ENCODE data around the gene SYNJ2.

SYNJ2 gene

GRCh38 chr6:157997893-157998608 lies 16.4 kb downstream of the SYNJ2 start:
- no peak overlapping the region for H3K9ac ChIP-seq
- H2AFZ ChIP-seq (ENCODE audit: low read depth), result no peak overlapping the region
- no peaks in the 10 kb centered on the region for H3K36me3 ChIP-seq (ENCODE audit: insufficient read depth)
- peaks cover 13% of the 10 kb centered on the region for H3K4me1 ChIP-seq (ENCODE audit: low read depth, poor library complexity, severe bottlenecking)
- no peak overlapping the region for H3K27ac ChIP-seq
- no peaks in the 10 kb centered on the region; the same call in 1 of the 2 replicates for H3K79me2 ChIP-seq (ENCODE audit: insufficient read depth, low read depth)
- H3K4me2 ChIP-seq, result no peak overlapping the region
- no peaks in the 10 kb centered on the region for H3K27me3 ChIP-seq (ENCODE audit: insufficient read depth, low read depth)
- no peaks in the 10 kb centered on the region for H4K20me1 ChIP-seq (ENCODE audit: insufficient read depth)
- no peak overlapping the region for H3K4me3 ChIP-seq (IDR thresholded peaks at IDR 0.05; ENCODE audit: insufficient read depth, low read depth, low read length)
- no peak for TF ChIP-seq CTCF (conservative IDR thresholded peaks at IDR 0.05; ENCODE audit: low read depth, low read length)

GRCh38 chr6:157998707-157999167 lies 17.1 kb downstream of the SYNJ2 start:
- no peak for TF ChIP-seq CTCF (conservative IDR thresholded peaks at IDR 0.05; ENCODE audit: low read depth, low read length)
- H3K4me3 ChIP-seq (IDR thresholded peaks at IDR 0.05; ENCODE audit: insufficient read depth, low read depth, low read length), result no peak overlapping the region
- H3K27me3 ChIP-seq (ENCODE audit: insufficient read depth, low read depth), result no peaks in the 10 kb centered on the region
- H3K36me3 ChIP-seq (ENCODE audit: insufficient read depth), result no peaks in the 10 kb centered on the region
- H3K27ac ChIP-seq, result no peak overlapping the region
- H3K79me2 ChIP-seq (ENCODE audit: insufficient read depth, low read depth), result no peaks in the 10 kb centered on the region; the same call in 1 of the 2 replicates
- no peak overlapping the region for H3K9ac ChIP-seq
- H3K4me2 ChIP-seq, result no peak overlapping the region
- peaks cover 20% of the 10 kb centered on the region for H3K4me1 ChIP-seq (ENCODE audit: low read depth, poor library complexity, severe bottlenecking)
- H2AFZ ChIP-seq (ENCODE audit: low read depth), result no peak overlapping the region
- 0 out of 2 replicates have a peak, but pooled peaks cover 2% of the 10 kb centered on the region for H4K20me1 ChIP-seq (ENCODE audit: insufficient read depth)

GRCh38 chr6:157999168-158000051 lies 17.7 kb downstream of the SYNJ2 start:
- Histone ChIP-seq H2AFZ (ENCODE audit: low read depth) (no peak overlapping the region), H4K20me1 (ENCODE audit: insufficient read depth) (0 out of 2 replicates have a peak, but pooled peaks cover 5% of the 10 kb centered on the region), H3K27me3 (ENCODE audit: insufficient read depth, low read depth) (no peaks in the 10 kb centered on the region), H3K4me3 (IDR thresholded peaks at IDR 0.05; ENCODE audit: insufficient read depth, low read depth, low read length) (no peak overlapping the region), H3K79me2 (ENCODE audit: insufficient read depth, low read depth) (no peaks in the 10 kb centered on the region; the same call in 1 of the 2 replicates), H3K36me3 (ENCODE audit: insufficient read depth) (no peaks in the 10 kb centered on the region), H3K27ac (no peak overlapping the region), H3K4me1 (ENCODE audit: low read depth, poor library complexity, severe bottlenecking) (peaks cover 26% of the 10 kb centered on the region), H3K4me2 (no peak overlapping the region), H3K9ac (no peak overlapping the region)
- TF ChIP-seq CTCF (conservative IDR thresholded peaks at IDR 0.05; ENCODE audit: low read depth, low read length), result no peak

GRCh38 chr6:158000530-158001307 lies 19.1 kb downstream of the SYNJ2 start:
- Histone ChIP-seq H3K27ac (no peak overlapping the region), H3K79me2 (ENCODE audit: insufficient read depth, low read depth) (no peaks in the 10 kb centered on the region; the same call in 1 of the 2 replicates), H3K4me1 (ENCODE audit: low read depth, poor library complexity, severe bottlenecking) (peaks cover 29% of the 10 kb centered on the region), H3K9ac (no peak overlapping the region), H4K20me1 (ENCODE audit: insufficient read depth) (0 out of 2 replicates have a peak, but pooled peaks cover 5% of the 10 kb centered on the region), H3K27me3 (ENCODE audit: insufficient read depth, low read depth) (no peaks in the 10 kb centered on the region), H3K4me3 (IDR thresholded peaks at IDR 0.05; ENCODE audit: insufficient read depth, low read depth, low read length) (no peak overlapping the region), H2AFZ (ENCODE audit: low read depth) (no peak overlapping the region), H3K36me3 (ENCODE audit: insufficient read depth) (no peaks in the 10 kb centered on the region), H3K4me2 (no peak overlapping the region)
- no peak for TF ChIP-seq CTCF (conservative IDR thresholded peaks at IDR 0.05; ENCODE audit: low read depth, low read length)
